ENCODE data around the gene CAMK2N1. TPM values are rescaled to one million over a fixed set of nuclear protein-coding genes. Genes with fewer than 3 reads are reported as not detected.

The CAMK2N1 gene
- total and polyA plus RNA-seq, 2 experiments from 2014 or later, result 0.52 to 2.9 TPM

GRCh38 chr1:20477348-20478056 lies 8.5 kb downstream of the CAMK2N1 start:
- Histone ChIP-seq H3K4me1 (ENCODE audit: insufficient read depth) (peaks cover 46% of the 10 kb centered on the region), H3K79me2 (replicated peaks; ENCODE audit: insufficient read depth) (no peaks in the 10 kb centered on the region), H4K20me1 (replicated peaks; ENCODE audit: insufficient read depth) (no peaks in the 10 kb centered on the region), H3K27me3 (ENCODE audit: insufficient read depth) (peaks cover 44% of the 10 kb centered on the region), H2AFZ (peak overlapping the region; percentile 69; the same call in 1 of the 2 replicates), H3K27ac (ENCODE audit: low read depth) (no peak overlapping the region), H3K4me2 (peak overlapping the region; percentile 84), H3K4me3 (no peak overlapping the region), H3F3A (replicated peaks; ENCODE audit: low read depth) (no peaks in the 10 kb centered on the region), H3K9me2 (ENCODE audit: insufficient read depth) (no peaks in the 10 kb centered on the region), H3K36me3 (ENCODE audit: insufficient read depth) (no peaks in the 10 kb centered on the region)
- no peaks in the 10 kb centered on the region for H3K9me3 Mint-ChIP-seq
- H3K4me3 Mint-ChIP-seq, result no peak overlapping the region
- ATAC-seq (no peak), DNase-seq (ENCODE audit: low spot score) (no peak)
- H3K27ac Mint-ChIP-seq, result no peak overlapping the region
- H3K36me3 Mint-ChIP-seq (ENCODE audit: low read depth), result no peaks in the 10 kb centered on the region
- H3K27me3 Mint-ChIP-seq (ENCODE audit: insufficient read depth, low read depth, poor library complexity), result peaks cover 24% of the 10 kb centered on the region
- TF ChIP-seq STAT1 (IDR thresholded peaks at IDR 0.05; ENCODE audit: unreplicated experiment) (no peak), CREB1 (CRISPR knock-in tag; IDR thresholded peaks at IDR 0.05; ENCODE audit: low read depth) (no peak), ETS1 (IDR thresholded peaks at IDR 0.05) (no peak), EZH2 (IDR thresholded peaks at IDR 0.05; ENCODE audit: low read depth, unreplicated experiment) (no peak), ZNF331 (CRISPR knock-in tag; IDR thresholded peaks at IDR 0.05; ENCODE audit: low read depth) (no peak), CTCF (conservative IDR thresholded peaks at IDR 0.05; ENCODE audit: low read depth in 2 of 2) (no peak), JUNB (IDR thresholded peaks at IDR 0.05; ENCODE audit: unreplicated experiment) (no peak), ZNF462 (CRISPR knock-in tag; IDR thresholded peaks at IDR 0.05) (no peak), NANOG (IDR thresholded peaks at IDR 0.05; ENCODE audit: borderline replicate concordance) (no peak), EZH2phosphoT487 (IDR thresholded peaks at IDR 0.05; ENCODE audit: unreplicated experiment) (no peak), POLR2AphosphoS5 (IDR thresholded peaks at IDR 0.05; ENCODE audit: low read depth) (no peak), ZNF114 (CRISPR knock-in tag; IDR thresholded peaks at IDR 0.05) (no peak)
- H3K4me1 Mint-ChIP-seq, result peaks cover 56% of the 10 kb centered on the region

All from GM23338 (cell line).